SW 1271 (cell line): ENCODE data around the gene ACTR3.
"Not testable (repeated sequence)": the region's sequence is repeated elsewhere in the genome, so short reads cannot be mapped to it uniquely, and the experiment has no call there.

Experiments
- DNase-seq, 2 experiments: peaks; one replicate each; lab custom pipeline; 2025; lab: John Stamatoyannopoulos, UW

ACTR3 gene

GRCh38 chr2:113889471-113890252 lies at the start of gene ACTR3:
ACTR3 (plus strand) TSS chr2:113890089; CDS start chr2:113890280, 191 bp downstream.
- peak; percentile 95 to 97 for DNase-seq

DNA sequence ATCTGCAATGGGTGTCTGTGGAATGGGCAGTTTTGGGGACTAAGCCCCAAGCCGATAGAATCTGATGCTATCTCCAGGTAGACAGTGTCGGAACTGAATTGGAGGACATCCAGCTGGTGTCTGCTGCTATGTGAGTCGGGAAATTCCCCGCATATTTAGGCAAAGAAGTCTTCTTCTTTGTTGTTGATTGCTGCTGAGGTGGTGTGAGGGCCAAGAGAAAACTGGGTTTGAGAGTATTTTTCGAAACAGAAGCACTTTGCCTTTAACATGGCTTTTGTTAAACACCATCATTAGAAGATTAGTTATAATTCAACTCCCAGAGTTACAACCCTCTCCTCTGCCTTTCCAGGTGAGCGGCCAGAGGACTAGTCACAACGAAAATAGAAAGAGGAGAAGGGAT lies 49.4 kb upstream of the ACTR3 start:
- no peak for DNase-seq

DNA sequence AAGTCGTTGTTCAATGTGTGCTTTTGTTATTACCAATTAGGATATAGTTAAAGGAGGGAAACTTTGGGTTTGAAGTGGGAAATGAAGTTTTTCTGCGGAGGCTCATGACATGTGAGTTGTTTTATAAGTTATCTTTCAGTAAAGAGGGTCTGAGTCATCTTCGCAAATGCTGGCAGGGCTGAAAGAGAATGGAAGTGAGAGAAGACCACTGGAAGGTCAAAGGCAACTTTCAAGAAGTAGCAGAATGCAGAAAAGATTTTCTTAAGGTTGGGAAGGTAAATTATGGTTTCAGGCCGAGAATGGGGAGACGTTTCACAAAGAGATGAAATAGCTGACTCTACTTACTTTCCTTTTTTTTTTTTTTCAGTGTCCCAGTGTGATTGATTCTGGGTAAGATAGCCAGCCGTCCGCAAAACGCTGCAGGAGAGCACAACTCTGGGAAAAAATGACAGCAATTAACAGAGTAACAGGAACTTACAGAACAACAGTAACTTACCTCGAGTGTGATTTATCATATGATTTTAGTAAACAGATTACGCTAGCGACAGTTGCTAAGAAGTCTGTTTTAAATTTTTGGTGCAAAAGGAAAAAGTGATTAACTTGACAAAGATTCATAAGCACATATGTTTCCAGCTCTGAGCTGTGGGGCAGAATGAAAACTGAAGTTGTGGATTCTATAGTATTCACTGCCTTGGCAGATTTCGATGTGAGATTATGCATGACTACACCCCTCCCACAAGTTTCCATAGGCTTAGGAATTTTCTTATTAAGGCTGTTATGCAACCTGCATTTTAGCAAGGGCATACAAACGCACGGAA lies 46.8 kb upstream of the ACTR3 start:
- DNase-seq = no peak

DNA sequence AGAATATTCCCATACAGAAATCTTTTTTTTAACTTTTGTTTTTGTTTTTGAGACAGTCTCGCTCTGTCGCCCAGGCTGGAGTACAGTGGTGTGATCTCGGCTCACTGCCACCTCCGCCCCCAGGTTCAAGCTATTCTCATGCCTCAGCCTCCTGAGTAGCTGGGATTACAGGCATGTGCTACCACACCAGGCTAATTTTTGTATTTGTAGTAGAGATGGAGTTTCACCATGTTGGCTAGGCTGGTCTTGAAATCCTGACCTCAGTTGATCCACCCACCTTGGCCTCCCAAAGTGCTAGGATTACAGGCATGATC lies 46.2 kb upstream of the ACTR3 start:
- DNase-seq = not testable (repeated sequence)

GRCh38 chr2:113845261-113845660 lies 44.6 kb upstream of the ACTR3 start:
- DNase-seq = no peak

GRCh38 chr2:113845796-113846195 lies 44.1 kb upstream of the ACTR3 start:
- DNase-seq = not testable (repeated sequence)

GRCh38 chr2:113846429-113846828 lies 43.5 kb upstream of the ACTR3 start:
- no peak for DNase-seq

- DNase-seq = no peak
Observed at GRCh38 chr2:113847144-113847543, 42.7 kb upstream of the ACTR3 start.

DNA sequence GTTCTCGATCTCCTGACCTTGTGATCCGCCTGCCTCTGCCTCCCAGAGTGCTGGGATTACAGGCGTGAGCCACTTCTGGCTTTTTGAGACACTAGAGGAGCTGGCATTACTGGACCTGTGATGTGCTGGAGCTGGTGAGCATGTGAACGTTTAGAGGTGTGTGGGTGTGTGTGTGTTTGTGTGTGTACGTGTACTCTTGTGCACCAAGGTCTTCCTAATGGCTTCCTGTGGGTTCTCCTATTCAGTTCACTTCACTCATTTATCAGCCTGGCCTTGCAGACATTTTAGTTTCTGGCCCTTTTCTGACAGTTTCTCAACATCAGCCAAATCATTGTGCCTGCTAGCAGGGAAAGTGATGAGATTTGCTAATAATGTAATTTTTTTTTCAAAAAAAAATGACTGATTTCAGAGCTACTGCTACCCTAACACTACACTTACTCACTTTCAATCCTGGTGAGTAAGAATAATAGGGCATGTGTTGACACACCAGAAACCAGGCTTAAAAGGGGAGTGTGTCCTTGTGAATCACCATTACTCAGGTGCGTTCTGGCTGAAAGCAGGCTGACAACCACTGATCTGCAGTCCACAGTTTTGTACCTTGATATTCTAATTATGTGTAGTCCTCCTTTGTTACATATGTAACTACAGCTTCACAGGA lies 41.0 kb upstream of the ACTR3 start:
- DNase-seq = no peak

- no peak for DNase-seq
Observed at GRCh38 chr2:113850687-113851086, 39.2 kb upstream of the ACTR3 start.

DNA sequence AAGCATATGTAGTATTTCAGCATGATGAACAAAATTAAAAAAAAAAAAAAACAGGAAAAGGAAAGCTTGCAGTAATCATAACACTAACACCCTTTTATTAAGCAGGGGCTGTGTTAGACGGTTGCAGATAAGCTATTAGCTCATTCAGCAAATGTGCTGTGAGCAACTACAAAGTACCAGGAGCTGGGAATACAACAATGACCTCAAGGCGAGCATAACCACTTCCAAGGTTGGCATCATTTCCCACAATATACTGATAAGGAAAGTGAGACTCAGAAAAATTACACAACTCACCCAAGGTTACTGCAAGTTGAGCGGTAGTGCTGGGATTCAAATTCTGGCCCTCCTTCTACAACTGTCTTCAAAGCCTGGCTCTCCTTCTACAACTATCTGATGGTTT lies 38.2 kb upstream of the ACTR3 start:
- DNase-seq = no peak

- no peak for DNase-seq
Observed at GRCh38 chr2:113854208-113854607, 35.7 kb upstream of the ACTR3 start.

DNA sequence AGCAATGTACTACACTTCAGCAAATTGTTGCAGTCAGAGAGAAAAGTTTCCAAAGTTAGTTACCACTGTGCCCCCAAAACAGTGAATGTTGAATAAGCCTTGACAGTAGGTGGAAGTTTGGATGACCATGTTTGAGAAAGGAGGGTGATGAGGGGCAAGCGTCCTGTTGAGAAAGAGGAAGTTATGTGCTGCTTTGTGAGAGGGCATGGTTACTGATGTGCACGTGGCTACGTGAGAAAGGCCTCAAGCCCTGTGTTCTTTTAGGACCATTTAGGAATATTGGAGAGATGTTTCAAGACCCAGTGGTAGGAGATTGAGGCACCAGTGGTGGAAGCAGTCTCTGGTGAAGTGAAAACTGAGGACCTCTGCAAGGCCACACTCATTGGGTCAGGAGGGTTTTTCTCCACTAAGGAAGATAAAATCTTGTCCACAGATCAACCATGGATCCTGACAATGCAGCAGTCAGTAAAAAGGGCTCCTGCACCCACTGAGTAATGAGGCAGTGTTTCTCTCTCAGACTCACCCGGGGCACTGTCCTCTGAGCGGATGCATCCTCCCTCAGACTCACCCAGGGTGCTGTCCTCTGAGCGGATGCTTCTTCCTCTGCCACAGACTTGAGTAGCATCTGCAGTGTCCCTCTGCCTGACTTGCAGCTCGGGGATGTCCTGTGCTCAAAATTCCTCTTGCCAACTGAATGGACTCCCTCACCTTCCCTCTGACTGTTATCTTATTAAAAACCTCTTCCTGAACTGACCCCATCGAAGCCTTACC lies 34.7 kb upstream of the ACTR3 start:
- no peak for DNase-seq

DNA sequence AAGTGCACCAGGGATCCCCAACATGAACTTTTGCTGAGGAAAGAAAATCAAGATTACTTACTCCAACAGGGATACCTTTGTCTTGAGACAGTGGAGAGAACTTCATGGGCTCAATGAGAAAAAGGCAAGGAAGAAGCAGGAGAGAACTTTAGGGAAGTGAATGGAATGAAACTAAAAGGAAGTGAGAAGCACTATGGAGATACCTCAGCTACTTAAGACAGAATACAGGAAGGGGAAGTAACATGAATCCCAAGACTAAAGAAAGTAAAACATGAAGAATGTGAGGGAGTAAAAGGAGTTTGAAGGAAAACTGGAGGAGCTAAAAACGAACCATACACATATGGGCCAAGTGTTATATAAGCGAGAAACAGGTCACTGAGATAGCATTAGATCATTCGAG lies 32.4 kb upstream of the ACTR3 start:
- DNase-seq = no peak

- DNase-seq = peak; percentile 47 to 82
Observed at GRCh38 chr2:113858764-113859163, 31.1 kb upstream of the ACTR3 start.

DNA sequence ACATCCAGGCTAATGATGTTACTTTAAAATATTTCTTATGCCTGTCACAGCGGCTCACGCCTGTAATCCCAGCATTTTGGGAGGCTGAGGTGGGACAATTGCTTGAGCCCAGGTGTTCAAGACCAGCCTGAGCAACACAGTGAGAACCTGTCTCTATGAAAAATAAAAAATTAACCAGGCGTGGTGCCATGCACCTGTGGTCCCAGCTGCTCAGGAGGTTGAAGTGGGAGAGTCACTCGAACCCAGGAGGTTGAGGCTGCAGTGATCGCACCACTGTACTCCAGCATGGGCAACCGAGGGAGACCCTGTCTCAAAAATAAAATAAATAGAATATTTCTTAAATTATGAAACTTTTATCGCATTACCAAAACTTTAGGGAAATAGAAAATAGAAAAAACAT lies 28.1 kb upstream of the ACTR3 start:
- no peak for DNase-seq

GRCh38 chr2:113863144-113863543 lies 26.7 kb upstream of the ACTR3 start:
- DNase-seq = no peak

- DNase-seq = no peak
Observed at GRCh38 chr2:113867571-113867970, 22.3 kb upstream of the ACTR3 start.

- no peak for DNase-seq
Observed at GRCh38 chr2:113869253-113869652, 20.6 kb upstream of the ACTR3 start.

DNA sequence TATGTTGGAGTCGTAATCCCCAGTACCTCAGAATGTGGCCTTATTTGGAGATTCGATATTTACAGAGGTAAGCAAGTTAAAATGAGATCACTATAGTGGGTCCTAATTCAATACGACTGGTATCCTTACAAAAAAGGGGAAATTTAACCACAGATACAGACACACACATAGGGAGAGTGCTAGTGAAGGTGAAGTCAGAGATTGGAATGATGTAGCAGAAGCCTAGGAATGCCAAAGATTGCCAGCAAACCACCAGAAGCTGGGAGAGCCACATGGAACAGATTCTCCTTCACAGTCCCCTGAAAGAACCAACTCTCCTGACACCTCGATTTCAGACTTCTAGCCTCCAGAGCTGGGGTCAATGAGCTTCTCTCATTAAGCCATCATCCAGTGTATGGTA lies 17.7 kb upstream of the ACTR3 start:
- DNase-seq = no peak

DNA sequence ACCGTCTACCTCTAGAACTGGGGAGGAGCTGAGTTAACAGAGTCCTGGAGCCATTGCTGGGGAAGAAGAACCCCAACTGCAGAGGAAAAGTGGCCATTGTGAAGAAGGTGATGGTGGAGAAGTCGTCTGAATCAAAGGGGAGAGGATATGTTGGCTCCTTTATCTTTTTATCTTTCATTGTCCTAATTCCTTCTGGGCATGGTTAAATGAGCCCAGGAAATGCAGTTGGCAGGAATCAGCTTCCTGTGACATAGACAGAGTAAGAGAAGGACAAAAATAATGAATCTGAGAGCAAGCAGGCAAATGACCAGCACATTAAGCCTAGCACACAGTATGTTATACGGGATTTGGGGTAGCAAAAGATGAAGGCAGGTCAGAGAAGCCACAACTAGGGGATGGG lies 16.0 kb upstream of the ACTR3 start:
- no peak for DNase-seq

GRCh38 chr2:113875135-113875534 lies 14.8 kb upstream of the ACTR3 start:
- no peak for DNase-seq
